Forelimb muscle (tissue), 1 donor: ENCODE measurements around the gene DENND4A. TPM values are rescaled to one million over a fixed set of nuclear protein-coding genes. Genes with fewer than 3 reads are reported as not detected.
"Not testable (repeated sequence)": the region's sequence is repeated elsewhere in the genome, so short reads cannot be mapped to it uniquely, and the experiment has no call there.

ENCODE experiments used
- DNase-seq: peaks from one replicate; pipeline ENCODE4 v3.0.0-alpha.2; 2013; ENCODE audit warnings: low read depth
- polyA plus RNA-seq: library from polyadenylated mRNA; unstranded; fragments of 120-200 nt; gene quantifications from one replicate; pipeline ENCODE4 v1.2.1, GENCODE V29; 2013; ENCODE audit not compliant: insufficient read length

DENND4A gene
- polyA plus RNA-seq, 1 donor, result 12.1 TPM

DNA sequence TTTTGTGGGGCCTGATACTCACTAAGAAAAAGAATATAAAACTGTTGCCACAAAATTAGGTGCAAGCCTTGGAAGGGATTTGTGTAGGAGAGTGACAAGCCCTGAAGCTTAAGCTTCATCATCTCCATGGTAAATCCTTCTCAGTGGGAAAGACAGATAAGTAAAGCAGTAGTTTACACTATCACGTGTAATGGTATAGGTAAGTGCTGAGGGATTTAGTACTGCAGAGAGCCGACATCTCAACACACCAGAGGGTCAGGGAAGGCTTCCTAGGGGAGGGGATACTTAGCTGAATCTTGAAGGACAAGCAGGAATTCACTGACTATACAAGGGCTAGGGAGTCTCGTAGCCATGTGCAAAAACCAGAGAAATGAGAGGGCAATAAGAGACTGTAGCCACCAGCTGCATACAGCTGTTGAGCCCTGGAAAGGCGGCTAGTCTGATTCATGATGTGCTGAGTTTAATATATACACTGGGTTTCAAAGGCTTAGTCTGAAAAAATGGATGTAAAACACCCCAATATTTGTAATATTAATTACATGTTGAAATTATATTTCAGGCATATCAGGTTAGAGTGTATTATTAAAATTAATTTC is 159.2 kb downstream of the DENND4A start:
- DNase-seq, result no peak

DNA sequence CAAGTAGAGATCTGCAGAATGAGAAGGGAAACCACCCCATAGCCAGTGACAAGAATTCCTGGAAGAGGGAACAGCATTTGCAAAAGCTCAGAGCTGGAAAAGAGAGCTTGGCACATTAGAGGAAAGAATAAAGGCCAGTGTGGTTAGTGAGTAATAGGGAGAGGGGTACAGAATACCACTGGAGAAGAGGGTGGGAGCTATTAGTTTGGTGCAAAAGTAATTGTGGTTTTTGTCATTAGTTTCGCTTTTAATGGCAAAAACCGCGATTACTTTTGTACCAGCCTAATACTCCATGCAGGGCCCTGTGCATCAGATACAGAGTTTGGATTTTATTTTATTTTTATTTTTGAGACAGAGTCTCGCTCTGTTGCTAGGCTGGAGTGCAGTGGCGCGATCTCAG is 160.6 kb downstream of the DENND4A start:
- DNase-seq, result no peak

DNA sequence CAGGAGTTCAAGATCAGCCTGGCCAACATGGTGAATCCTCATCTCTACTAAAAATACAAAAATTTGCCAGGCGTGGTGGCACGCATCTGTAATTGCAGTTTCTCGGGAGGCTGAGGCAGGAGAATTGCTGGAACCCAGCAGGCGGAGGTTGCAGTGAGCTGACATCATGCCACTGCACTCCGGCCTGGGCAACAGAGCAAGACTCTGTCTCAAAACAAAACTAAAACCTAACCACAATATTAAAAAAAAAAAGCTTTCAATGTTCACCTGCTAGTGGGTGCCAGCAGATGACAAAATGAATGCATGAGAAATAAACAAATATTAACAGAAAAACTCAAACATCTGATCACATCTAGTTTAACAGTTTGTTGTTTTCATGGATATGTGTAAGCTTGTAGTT is 161.3 kb downstream of the DENND4A start:
- DNase-seq, result no peak

DNA sequence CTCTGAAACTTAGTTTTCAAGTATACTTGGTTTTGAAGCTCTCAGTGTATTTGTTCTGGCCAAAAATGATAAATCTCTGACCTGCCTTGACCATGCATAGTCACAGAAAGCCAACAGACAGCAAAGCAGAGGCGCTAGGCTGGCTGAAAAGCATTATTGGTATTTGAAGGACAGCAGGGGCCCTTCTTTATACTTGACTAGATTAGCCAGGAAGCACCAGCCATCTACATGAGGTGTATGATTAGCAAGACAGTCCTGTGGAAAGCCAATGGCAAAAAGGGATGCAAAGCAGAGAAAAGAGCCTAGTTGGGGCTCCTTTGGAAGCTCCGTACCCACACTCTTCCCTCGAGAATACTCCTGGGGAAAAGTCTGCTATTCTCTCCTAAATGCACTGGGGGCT is 162.5 kb downstream of the DENND4A start:
- no peak for DNase-seq

DNA sequence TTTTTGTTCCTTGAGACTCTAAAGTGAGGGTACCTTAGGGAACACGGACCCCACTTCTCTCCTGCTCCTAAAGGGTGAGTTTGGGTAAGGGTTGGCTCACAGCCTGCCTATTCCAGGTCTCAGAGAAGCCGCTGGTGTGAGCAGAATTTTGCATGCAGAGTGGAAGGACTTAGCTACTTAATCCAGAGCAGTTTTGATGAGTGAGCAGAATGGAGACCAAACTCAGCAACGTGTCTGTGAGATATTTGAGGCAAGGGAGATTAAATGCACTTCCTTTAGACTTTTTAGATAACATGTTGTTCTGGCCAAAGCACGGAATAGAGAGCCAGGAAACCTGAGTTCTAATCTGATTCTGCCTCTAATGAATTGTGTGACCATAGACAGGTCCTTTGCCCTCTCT is 165.2 kb downstream of the DENND4A start:
- DNase-seq, result no peak

DNA sequence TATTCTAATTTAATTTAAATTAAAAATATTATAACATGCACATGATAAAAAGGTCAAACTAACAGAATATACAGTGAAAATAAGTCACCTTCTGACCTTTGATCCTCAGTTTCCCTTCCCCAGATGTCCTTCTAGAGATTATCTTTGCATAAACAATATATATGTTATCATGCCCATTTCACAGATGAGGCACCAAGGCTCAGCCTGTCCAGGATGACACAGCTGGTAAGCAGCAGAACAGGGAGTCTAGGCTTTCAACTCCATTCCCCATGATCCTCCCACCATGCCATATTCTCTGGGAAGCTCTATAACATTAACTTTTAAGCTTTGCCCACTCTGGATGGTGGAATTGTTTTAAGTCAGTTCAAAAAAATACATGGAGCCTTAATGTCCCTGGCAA is 169.0 kb downstream of the DENND4A start:
- DNase-seq, result no peak

DNA sequence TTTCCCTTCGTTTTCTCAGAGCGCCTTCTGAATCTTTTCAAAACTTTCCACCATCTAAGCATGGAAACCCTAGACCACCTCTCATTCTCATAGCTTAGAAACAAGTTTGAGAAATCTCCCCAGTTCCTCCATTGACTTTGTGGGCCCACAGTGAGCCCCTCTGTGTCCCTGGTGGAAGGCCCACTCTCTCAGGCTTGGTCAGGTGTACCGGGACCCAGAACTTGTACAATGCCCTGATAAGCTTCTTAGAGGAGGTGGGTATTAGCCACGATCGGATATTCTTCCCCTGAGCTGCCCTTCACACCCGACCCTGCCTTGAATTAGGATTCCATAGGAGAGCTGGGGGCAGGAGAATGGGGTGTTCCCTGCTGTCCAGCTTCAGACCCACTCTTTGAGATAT is 170.5 kb downstream of the DENND4A start, which contains the start of gene SLC24A1:
SLC24A1 (plus strand) TSS at position 301 of the 400 bp plus-strand sequence. CDS start 2,143 bp downstream, outside the sequence.
- DNase-seq, result no peak

DNA sequence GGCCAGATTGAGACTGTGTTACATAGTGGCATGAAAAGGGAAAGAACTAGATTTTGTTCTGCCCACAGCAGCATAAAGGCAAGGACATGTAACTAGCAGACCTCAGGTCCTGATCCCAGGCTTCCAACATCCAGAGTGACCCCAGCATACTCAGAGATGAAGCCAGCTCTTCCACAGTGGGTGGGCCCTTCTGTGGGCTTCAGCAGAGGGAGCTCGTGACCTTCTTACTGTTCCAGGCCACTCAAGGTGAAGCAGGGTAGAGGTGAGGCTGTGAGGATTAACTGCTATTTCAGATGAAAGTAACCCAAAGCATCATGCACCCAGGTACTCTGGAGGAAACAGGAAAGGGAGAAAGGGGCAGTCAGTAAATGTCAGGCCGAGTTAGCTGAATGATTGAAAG is 171.3 kb downstream of the DENND4A start:
- DNase-seq, result no peak

DNA sequence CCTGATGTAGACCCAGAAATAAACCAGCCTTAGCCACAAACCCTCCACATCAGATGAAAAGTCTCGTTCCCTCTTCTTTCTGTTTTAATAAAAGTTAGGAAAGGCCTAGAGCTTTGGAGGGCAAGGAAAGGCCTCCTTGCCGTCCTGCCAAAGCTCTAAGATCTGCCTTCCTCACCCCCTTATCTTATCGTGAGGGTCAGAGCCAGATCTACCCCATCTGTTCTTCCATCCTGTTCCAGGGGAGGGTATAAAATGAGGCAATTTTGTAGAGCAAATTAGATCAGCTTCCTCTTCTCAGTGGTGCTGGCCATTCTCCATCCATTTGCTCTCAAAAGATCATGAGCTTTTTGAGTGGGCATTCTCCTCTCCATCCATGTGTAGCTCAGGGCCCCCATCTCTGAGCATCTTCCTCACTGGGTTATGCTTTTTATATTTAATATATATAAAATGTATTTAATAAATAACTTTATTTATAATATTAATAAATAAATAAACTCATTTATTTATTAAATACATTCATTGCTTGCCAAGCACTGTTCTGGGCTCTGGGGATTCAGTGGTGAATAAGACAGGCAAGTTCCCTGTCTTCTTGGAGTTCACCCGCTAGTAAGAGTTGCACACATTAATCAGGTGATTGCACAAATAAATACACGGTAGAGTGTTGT is 172.3 kb downstream of the DENND4A start:
- no peak for DNase-seq

DNA sequence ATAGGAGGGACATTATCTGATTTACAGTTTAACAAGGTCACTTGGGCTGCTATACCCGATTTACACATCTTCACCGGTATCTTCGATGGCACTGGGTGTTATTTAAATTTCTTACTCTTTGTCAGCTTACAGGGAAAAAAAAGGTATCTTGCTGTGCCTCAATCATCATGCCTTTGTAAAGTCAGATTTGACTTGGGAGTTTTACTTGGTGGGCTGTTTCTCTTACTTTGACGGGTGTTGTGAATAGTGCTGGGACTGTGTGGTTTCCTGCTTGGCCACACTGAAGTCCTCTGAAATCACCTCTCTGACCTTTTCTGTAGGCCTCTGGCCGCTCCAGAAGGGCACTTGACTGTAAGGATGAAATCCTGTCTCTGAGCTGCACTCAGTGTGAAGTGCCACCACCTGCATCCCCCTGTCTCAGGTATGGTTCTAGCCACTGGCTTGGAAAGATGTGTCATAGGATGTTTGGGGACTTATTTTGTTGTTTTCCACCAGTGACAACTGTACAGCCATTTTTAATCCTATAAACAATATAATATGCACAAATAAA is 173.5 kb downstream of the DENND4A start:
- DNase-seq, result no peak

DNA sequence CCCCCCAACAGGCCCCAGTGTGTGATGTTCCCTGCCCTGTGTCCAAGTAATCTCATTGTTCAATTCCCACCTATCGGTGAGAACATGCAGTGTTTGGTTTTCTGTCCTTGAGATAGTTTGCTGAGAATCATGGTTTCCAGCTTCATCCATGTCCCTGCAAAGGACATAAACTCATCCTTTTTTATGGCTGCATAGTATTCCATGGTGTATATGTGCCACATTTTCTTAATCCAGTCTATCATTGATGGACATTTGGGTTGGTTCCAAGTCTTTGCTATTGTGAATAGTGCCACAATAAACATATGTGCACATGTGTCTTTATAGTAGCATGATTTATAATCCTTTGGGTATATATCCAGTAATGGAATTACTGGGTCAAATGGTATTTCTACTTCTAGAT is 176.2 kb downstream of the DENND4A start:
- DNase-seq, result not testable (repeated sequence)

DNA sequence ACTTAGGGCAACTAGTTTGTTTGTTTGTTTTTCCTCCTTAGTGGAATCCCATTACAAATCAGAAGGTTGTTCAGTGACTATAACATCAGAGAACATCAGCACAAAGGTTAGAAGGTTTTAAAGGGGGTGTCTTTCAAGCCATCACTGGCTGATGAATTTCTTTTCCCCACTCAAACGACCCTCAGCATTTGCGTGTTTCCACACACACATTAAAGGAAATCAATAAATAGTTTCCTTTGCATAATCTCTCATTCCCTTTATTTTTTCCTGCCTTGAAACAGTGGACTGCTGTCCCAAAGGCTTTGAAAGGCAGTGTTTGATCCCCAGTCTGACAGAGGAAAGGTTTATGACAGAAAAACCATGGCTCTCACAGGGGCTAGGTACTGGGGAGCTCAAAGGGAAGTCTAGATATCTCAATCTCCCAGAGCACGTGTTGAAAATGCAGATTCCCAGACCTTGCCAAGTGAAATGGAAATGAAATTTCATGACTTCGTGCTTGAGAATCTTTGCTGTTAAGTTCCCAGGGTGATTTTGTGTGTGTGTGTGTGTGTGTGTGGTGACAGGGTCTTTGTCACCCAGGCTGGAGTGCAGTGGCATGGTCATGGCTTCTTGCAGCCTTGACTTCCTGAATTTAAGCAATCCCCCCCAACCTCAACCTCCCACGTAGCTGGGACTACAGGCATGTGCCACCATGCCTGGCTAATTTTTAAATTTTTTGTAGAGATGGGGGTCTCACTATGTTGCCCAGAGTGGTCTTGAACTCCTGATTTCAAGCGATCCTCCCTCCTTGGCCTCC is 178.9 kb downstream of the DENND4A start:
- DNase-seq, result no peak

DNA sequence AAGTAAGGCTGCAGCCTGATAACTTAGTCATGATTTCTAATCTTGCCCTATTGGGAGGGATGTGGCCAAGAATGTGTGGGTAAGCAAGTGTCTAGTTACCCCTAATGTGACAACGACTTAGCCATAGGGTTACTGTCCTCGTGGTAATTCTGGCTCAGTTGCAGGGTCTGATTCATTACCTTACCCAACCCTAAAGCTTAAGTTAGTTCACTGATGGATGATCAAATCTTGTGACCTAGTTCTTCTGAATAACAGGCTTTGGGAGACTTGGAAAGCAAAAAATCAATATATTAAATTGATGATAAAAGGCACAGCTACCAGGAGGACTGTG is 179.5 kb downstream of the DENND4A start:
- DNase-seq, result no peak

DNA sequence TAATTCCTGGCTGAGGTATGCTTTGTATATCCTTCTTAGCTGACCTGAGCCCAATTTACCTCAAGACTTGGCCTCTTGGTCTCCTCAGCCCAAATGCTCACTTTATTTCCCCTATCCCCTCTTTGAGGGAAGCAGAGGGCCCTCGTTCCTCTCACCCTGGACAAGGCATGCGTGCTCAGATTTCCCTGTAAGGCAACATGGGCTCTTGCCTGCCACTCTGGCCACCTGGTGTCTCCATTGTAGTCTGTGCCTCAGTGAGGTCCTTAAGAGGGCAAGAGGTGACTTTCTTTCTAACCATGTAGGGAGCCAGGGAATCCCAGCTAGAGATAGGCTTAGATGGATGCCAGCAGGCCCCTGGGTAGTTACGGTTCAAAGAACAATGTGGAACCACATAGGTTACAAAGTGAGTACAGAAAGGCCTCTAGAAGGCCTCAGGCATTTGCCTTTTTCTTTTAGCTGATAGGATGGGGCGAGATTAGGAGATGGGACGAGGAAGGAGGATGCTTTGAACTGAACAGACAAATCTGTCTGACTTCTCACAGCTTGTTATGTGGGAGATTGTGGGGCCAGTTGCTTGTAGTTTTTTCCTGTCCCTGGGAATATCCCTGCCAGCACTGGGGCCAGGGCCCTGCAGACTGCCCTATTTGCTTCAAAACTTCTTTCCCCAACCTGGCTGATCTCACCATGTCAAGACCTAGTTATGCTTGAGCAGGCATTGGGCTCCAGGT is 180.0 kb downstream of the DENND4A start:
- DNase-seq, result no peak

DNA sequence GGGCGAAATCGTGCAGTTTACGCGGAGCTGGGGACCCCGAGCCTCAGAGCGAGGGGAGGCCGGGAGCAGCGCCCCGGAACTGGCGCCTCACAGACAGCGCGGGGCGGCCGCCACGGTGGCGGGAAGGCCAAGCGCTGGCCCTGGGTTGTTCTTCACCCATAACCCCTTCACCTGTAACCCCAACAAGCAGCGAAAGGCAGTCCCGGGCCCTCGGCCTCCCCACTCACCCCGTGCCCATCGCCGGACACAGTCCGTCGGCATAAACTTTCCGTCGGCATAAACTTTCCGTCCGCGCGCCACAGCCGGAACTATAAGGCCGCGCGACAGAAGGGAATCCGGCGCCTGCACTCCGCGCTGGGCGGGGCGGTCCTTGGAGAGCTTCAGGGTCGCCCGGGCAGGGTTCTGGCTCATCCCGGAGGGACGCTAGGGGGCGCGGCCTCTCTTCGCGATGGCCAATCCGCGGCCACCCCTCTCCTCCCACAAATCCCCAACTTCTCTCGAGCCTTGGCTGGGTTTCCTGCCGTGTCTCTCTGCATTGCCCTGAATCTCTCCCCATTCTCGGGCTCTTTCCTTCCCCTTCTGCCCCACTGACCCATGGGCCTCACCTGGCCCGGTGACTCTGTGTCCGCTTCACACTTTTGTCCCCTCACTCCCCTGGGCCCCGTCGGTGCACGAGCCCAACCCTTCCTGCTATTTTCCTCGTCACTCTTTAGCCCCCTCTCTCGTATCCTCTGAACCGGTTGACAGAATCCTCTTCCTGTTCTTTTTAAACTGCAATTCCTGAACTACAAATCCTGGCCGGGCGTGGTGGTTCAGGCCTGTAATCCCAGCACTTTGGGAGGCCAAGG is 181.0 kb downstream of the DENND4A start, which contains the start of gene INTS14:
INTS14 (minus strand) TSS at position 261 of the 848 bp plus-strand sequence. CDS start 3,751 bp downstream, outside the sequence.
- DNase-seq, result peak; percentile 74

Other genes starting within 250 kb of the DENND4A start
- gene INTS14, start 181.2 kb downstream of the DENND4A start, polyA plus RNA-seq, result 21.4 TPM
- gene SLC24A1, start 170.4 kb downstream of the DENND4A start, polyA plus RNA-seq, result 7.2 TPM
- gene RAB11A, start 77.2 kb upstream of the DENND4A start, polyA plus RNA-seq, result 149 TPM